HepG2 (cell line): ENCODE results near the gene CST3.

Source experiments
- CHD2 ChIP-seq: IDR thresholded peaks from 2 replicates; pipeline ENCODE4 v1.6.1; 2011; ENCODE audit warnings: low read depth, low read length, improper control_type of control experiment
- CTCF ChIP-seq: sonication (generic); formaldehyde crosslinking; IDR thresholded peaks from 2 replicates; pipeline ENCODE4 v1.5.0; 2020; ENCODE audit warnings: mild to moderate bottlenecking, missing genetic modification reagents, moderate library complexity
- ELF1 ChIP-seq: sonication (generic); formaldehyde crosslinking; IDR thresholded peaks from 2 replicates; pipeline ENCODE4 v1.4.0; 2020; ENCODE audit warnings: missing genetic modification reagents
- FOSL2 ChIP-seq: sonication (generic); formaldehyde crosslinking; IDR thresholded peaks from 2 replicates; pipeline ENCODE4 v1.4.0; 2020; ENCODE audit warnings: missing genetic modification reagents
- POLR2A ChIP-seq, 2 experiments: IDR thresholded peaks; 2 replicates each; pipeline ENCODE4 v1.6.1; 2011; ENCODE audit warnings: low read depth in 2 of 2, low read length in 2 of 2, mild to moderate bottlenecking in 1 of 2, moderate library complexity in 1 of 2; ENCODE audit not compliant: insufficient read depth in 1 of 2
- TMF1 ChIP-seq: sonication (generic); formaldehyde crosslinking; IDR thresholded peaks from 2 replicates; pipeline ENCODE4 v1.8.1; 2022; ENCODE audit warnings: low read depth, missing genetic modification reagents
- ZNF484 ChIP-seq: sonication (generic); formaldehyde crosslinking; IDR thresholded peaks from 2 replicates; pipeline ENCODE4 v1.5.1; 2020; ENCODE audit warnings: mild to moderate bottlenecking, low read depth, missing genetic modification reagents, borderline replicate concordance
- ZNF501 ChIP-seq: sonication (generic); formaldehyde crosslinking; IDR thresholded peaks from 2 replicates; pipeline ENCODE4 v1.5.1; 2020; ENCODE audit warnings: mild to moderate bottlenecking, moderate library complexity, missing genetic modification reagents
- ZNF563 ChIP-seq: sonication (generic); formaldehyde crosslinking; IDR thresholded peaks from 2 replicates; pipeline ENCODE4 v1.8.0; 2022; ENCODE audit warnings: mild to moderate bottlenecking, moderate library complexity, missing genetic modification reagents
- TF ChIP-seq, protein P1 (sequence below): sonication (generic); formaldehyde crosslinking; IDR thresholded peaks from 2 replicates; pipeline ENCODE4 v1.4.0; 2020; ENCODE audit warnings: missing genetic modification reagents
- TF ChIP-seq, protein P2 (sequence below): sonication (generic); formaldehyde crosslinking; IDR thresholded peaks from 2 replicates; pipeline ENCODE4 v1.8.1; 2022; ENCODE audit warnings: low read depth, mild to moderate bottlenecking, missing genetic modification reagents

DNA sequence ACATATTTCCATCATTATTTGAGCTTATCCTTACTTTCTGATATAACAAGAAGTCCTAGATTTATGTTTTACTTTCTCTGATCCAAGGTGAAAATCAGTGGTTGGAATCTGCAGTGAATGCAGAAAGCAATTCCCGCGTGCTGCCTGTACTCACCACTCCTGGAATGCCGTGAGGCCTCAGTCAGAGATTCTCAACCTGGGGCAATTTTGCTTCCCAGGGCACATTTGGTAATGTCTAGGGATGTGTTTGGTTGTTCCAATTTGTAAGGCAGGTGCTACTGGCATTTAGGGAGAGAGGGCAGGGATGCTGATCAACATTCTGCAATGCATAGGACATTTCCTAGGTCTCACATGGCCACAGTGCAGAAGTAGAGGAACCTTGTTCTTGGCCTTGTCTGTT lies 27.2 kb upstream of the CST3 start:
- TF ChIP-seq CTCF (CRISPR knock-in tag) (no peak), CHD2 (no peak), ZNF501 (no peak), TMF1 (no peak), ZNF484 (CRISPR knock-in tag) (no peak), POLR2A (IDR thresholded peaks at IDR 0.05; ENCODE audit: insufficient read depth in 1 of 2, low read depth in 2 of 2, low read length in 2 of 2) (no peak), FOSL2 (CRISPR knock-in tag) (no peak), ZNF563 (no peak), ELF1 (CRISPR knock-in tag) (no peak)
- TF ChIP-seq, protein P1, sequence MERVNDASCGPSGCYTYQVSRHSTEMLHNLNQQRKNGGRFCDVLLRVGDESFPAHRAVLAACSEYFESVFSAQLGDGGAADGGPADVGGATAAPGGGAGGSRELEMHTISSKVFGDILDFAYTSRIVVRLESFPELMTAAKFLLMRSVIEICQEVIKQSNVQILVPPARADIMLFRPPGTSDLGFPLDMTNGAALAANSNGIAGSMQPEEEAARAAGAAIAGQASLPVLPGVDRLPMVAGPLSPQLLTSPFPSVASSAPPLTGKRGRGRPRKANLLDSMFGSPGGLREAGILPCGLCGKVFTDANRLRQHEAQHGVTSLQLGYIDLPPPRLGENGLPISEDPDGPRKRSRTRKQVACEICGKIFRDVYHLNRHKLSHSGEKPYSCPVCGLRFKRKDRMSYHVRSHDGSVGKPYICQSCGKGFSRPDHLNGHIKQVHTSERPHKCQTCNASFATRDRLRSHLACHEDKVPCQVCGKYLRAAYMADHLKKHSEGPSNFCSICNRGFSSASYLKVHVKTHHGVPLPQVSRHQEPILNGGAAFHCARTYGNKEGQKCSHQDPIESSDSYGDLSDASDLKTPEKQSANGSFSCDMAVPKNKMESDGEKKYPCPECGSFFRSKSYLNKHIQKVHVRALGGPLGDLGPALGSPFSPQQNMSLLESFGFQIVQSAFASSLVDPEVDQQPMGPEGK (CRISPR knock-in tag): no peak
- TF ChIP-seq, protein P2, sequence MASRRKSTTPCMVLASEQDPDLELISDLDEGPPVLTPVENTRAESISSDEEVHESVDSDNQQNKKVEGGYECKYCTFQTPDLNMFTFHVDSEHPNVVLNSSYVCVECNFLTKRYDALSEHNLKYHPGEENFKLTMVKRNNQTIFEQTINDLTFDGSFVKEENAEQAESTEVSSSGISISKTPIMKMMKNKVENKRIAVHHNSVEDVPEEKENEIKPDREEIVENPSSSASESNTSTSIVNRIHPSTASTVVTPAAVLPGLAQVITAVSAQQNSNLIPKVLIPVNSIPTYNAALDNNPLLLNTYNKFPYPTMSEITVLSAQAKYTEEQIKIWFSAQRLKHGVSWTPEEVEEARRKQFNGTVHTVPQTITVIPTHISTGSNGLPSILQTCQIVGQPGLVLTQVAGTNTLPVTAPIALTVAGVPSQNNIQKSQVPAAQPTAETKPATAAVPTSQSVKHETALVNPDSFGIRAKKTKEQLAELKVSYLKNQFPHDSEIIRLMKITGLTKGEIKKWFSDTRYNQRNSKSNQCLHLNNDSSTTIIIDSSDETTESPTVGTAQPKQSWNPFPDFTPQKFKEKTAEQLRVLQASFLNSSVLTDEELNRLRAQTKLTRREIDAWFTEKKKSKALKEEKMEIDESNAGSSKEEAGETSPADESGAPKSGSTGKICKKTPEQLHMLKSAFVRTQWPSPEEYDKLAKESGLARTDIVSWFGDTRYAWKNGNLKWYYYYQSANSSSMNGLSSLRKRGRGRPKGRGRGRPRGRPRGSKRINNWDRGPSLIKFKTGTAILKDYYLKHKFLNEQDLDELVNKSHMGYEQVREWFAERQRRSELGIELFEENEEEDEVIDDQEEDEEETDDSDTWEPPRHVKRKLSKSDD: no peak
